T-helper 2 cell treated with Interferon-gamma antibody and Interleukin-4, amounts not matched to agents 5 μg/mL and 100 μg/mL, for 36 hours (primary cell): Measurements from ENCODE around the gene SLC27A3.

Source experiments
- DNase-seq: peaks from one replicate; pipeline ENCODE4 v3.0.0; 2021; ENCODE audit warnings: low spot score
- H3K27ac Mint-ChIP-seq: one replicate; pipeline ENCODE4 v1.8.0; 2021; ENCODE audit warnings: mild to moderate bottlenecking, mixed read lengths
- H3K27me3 Mint-ChIP-seq: one replicate; pipeline ENCODE4 v1.8.0; 2021; ENCODE audit warnings: low read depth, mixed read lengths
- H3K36me3 Mint-ChIP-seq: one replicate; pipeline ENCODE4 v1.8.0; 2021; ENCODE audit warnings: low read depth, mixed read lengths
- H3K4me1 Mint-ChIP-seq: one replicate; pipeline ENCODE4 v1.8.0; 2021; ENCODE audit warnings: low read depth, mixed read lengths
- H3K4me3 Mint-ChIP-seq: one replicate; pipeline ENCODE4 v1.8.0; 2022; ENCODE audit warnings: mild to moderate bottlenecking, moderate library complexity, mixed read lengths
- H3K9me3 Mint-ChIP-seq: one replicate; pipeline ENCODE4 v1.8.0; 2021; ENCODE audit warnings: mixed read lengths

The SLC27A3 gene

GRCh38 chr1:153795330-153795837 is 20.2 kb downstream of the SLC27A3 start:
- Mint-ChIP-seq H3K27ac (no peak overlapping the region), H3K9me3 (no peaks in the 10 kb centered on the region), H3K27me3 (no peaks in the 10 kb centered on the region), H3K36me3 (no peaks in the 10 kb centered on the region), H3K4me3 (no peak overlapping the region), H3K4me1 (peaks cover 30% of the 10 kb centered on the region)
- no peak for DNase-seq

- Mint-ChIP-seq H3K27me3 (no peaks in the 10 kb centered on the region), H3K4me3 (no peak overlapping the region), H3K27ac (no peak overlapping the region), H3K9me3 (no peaks in the 10 kb centered on the region), H3K4me1 (peaks cover 22% of the 10 kb centered on the region), H3K36me3 (no peaks in the 10 kb centered on the region)
- no peak for DNase-seq
Measured at GRCh38 chr1:153795934-153796785, 21.0 kb downstream of the SLC27A3 start.

DNA sequence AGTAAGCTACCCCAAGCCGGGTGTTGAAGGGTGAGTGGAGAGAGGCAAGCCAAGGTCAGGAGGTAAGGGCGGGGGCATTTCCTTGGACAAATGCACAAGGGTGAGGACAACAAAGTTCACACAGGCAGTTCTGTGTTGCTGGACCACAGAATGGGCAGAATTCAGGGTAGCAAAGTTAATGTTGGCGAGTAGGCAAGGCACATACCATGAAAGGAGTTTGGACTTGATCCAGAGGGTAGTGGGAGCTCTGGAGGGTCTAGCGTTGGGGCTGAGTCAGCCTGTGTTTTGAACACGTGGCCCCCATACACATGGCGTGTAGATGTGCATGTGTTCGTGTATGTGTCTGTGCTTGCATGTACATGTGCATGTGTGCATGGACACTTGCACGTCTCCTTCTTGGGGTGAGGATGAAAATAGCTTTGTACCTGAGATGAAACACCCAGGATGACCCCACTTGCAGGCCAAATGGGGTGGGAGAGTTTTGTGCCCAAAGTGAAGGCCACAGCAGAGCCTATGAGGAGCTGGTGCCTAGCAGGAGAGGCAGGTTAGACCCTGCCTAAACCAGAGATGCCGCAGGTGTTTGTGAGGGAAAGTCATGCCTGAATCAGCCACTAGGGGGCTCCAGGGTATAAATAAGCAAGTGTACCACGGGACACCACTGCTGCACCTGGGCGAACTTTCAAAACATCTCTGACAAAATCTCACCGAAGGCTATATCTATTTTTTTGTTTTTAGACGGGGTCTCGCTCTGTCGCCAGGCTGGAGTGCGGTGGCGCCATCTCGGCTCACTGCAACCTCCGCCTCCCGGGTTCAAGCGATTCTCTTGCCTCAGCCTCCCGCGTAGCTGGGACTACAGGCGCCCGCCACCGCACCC is 21.8 kb downstream of the SLC27A3 start:
- no peaks in the 10 kb centered on the region for H3K27me3 Mint-ChIP-seq
- peaks cover 2% of the 10 kb centered on the region for H3K36me3 Mint-ChIP-seq
- peak; percentile 64 for DNase-seq
- H3K27ac Mint-ChIP-seq, result no peak overlapping the region
- H3K4me1 Mint-ChIP-seq, result peaks cover 16% of the 10 kb centered on the region
- H3K4me3 Mint-ChIP-seq, result no peak overlapping the region
- no peaks in the 10 kb centered on the region for H3K9me3 Mint-ChIP-seq

DNA sequence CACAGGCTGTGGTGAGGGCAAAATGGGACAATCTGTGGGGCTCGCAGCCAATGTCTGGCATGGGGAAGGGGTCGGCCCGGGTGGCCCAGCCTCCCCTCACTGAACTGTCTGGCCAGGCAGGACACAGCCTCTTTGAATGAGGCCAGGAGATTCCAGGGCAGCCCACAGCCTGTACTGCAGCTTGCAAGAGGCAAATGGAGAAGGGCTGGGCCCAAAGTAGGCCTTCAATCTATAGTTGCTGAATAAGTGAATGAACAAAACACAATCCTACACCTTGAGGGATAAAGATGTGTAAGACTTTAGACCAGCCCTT is 23.2 kb downstream of the SLC27A3 start:
- no peak for DNase-seq
- H3K4me1 Mint-ChIP-seq, result peaks cover 13% of the 10 kb centered on the region
- no peaks in the 10 kb centered on the region for H3K9me3 Mint-ChIP-seq
- peaks cover 6% of the 10 kb centered on the region for H3K36me3 Mint-ChIP-seq
- no peaks in the 10 kb centered on the region for H3K27me3 Mint-ChIP-seq
- no peak overlapping the region for H3K4me3 Mint-ChIP-seq
- peak overlapping the region; percentile 4 for H3K27ac Mint-ChIP-seq

GRCh38 chr1:153799016-153799415 is 23.8 kb downstream of the SLC27A3 start:
- Mint-ChIP-seq H3K36me3 (peaks cover 11% of the 10 kb centered on the region), H3K27ac (no peak overlapping the region), H3K4me1 (peaks cover 18% of the 10 kb centered on the region)

DNA sequence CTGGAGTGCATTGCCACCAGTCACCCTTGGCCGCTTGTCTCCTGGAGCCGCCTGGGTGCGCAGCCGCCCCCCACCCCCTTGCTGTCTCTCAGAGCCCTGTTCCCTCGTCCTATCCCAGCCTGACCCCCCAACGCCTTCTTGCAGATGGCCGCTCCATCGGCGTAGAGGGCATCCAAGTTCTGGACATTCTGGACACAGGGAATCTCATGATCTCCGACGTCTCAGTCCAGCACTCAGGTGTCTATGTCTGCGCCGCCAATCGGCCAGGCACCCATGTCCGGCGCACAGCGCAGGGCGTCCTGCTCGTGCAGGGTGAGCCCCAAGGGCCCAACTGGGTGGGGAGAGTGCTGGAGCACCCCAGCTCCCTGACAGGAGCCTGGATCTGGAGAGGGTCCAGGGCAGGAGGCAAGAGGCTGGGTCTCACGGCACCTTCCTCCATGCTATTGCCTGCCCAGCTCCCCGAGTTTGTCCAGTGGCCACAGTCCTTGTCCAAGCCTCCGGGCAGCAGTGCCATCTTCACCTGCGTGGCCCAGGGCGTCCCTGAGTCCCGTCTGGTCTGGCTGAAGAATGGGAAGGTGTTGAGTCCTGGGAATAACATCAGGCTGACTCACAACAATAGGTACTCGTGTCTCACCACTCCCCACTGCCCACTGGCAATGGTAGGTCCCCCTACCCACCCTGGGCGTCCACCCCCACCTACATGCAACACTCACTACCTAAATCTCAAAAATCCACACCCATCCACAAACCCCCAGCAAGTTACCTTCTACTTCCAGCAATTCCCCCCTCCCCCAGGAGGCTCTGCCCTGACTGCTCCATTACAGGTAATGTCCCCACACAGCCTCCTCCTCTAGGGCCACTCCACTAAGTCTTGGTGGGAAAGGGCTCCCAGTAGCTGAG is 24.6 kb downstream of the SLC27A3 start:
- no peaks in the 10 kb centered on the region for H3K9me3 Mint-ChIP-seq

More at GRCh38 chr1:153799016-153799415, 23.8 kb downstream of the SLC27A3 start:
- Mint-ChIP-seq H3K9me3 (no peaks in the 10 kb centered on the region), H3K4me3 (no peak overlapping the region), H3K27me3 (no peaks in the 10 kb centered on the region)
- no peak for DNase-seq

DNA sequence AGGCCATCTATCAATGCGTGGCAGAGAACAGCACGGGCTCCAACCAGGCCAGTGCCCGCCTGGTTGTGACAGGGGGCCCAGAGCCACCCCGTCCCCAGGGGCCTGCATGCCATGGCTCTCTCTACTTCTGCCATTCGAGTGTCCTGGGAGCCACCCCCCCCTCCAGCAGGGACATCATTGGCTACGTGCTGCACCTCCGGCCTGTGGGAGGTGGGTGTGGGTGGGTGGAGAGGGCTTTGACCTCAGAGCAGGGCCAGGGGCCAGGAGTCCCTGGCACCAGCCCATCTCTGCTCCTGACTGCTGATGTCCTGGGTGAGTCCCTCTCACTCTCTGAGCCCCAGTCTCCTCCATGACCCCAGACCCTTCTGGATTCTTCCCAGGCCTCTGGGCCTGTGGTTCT is 25.3 kb downstream of the SLC27A3 start:
- Mint-ChIP-seq H3K27ac (peak overlapping the region; percentile 46), H3K9me3 (no peaks in the 10 kb centered on the region), H3K4me3 (no peak overlapping the region), H3K4me1 (peaks cover 27% of the 10 kb centered on the region), H3K36me3 (peaks cover 11% of the 10 kb centered on the region), H3K27me3 (no peaks in the 10 kb centered on the region)
- no peak for DNase-seq

More for the DNA sequence above, 24.6 kb downstream of the SLC27A3 start:
- Mint-ChIP-seq H3K27ac (peak overlapping the region; percentile 27), H3K27me3 (no peaks in the 10 kb centered on the region), H3K36me3 (peaks cover 11% of the 10 kb centered on the region), H3K4me1 (peaks cover 21% of the 10 kb centered on the region), H3K4me3 (no peak overlapping the region)
- DNase-seq, result no peak

GRCh38 chr1:153801028-153801625 is 25.9 kb downstream of the SLC27A3 start:
- H3K27ac Mint-ChIP-seq, result peak overlapping the region; percentile 46
- no peaks in the 10 kb centered on the region for H3K9me3 Mint-ChIP-seq
- DNase-seq, result no peak
- no peaks in the 10 kb centered on the region for H3K27me3 Mint-ChIP-seq
- H3K4me3 Mint-ChIP-seq, result no peak overlapping the region
- H3K4me1 Mint-ChIP-seq, result peaks cover 31% of the 10 kb centered on the region
- peaks cover 11% of the 10 kb centered on the region for H3K36me3 Mint-ChIP-seq

GRCh38 chr1:153801786-153802697 is 26.8 kb downstream of the SLC27A3 start:
- no peak for DNase-seq
- Mint-ChIP-seq H3K4me3 (no peak overlapping the region), H3K27ac (peak overlapping the region; percentile 62), H3K36me3 (peaks cover 18% of the 10 kb centered on the region), H3K9me3 (no peaks in the 10 kb centered on the region), H3K27me3 (no peaks in the 10 kb centered on the region), H3K4me1 (peaks cover 27% of the 10 kb centered on the region)

- Mint-ChIP-seq H3K4me3 (no peak overlapping the region), H3K36me3 (peaks cover 23% of the 10 kb centered on the region), H3K27me3 (no peaks in the 10 kb centered on the region), H3K27ac (peak overlapping the region; percentile 62), H3K9me3 (no peaks in the 10 kb centered on the region), H3K4me1 (peaks cover 21% of the 10 kb centered on the region)
- no peak for DNase-seq
Measured at GRCh38 chr1:153803470-153804056, 28.4 kb downstream of the SLC27A3 start.

DNA sequence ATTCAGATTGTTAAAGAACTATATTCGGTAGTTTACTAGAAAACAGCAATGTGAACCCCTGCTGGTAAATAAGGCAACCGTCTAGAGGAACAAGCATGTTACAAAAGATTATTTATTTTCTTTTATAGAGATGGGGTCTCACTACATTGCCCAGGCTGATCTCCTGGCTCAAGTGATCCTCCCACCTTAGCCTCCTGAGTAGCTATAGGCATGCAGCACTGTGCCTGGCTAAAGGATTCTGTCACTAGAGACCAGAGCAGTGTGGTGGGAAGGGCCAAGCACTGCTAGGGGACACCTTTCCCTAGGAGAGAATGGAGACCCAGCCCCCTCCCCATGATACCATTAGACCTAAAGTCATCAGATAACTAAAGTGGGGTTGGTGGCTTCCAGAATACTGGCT is 28.9 kb downstream of the SLC27A3 start:
- no peaks in the 10 kb centered on the region for H3K27me3 Mint-ChIP-seq
- H3K36me3 Mint-ChIP-seq, result peaks cover 24% of the 10 kb centered on the region
- H3K27ac Mint-ChIP-seq, result peak overlapping the region; percentile 72
- no peaks in the 10 kb centered on the region for H3K9me3 Mint-ChIP-seq
- no peak for DNase-seq
- H3K4me3 Mint-ChIP-seq, result peak overlapping the region; percentile 26
- H3K4me1 Mint-ChIP-seq, result peaks cover 21% of the 10 kb centered on the region
